OCI-LY7 (cell line): ENCODE results near the gene FCHO2.

ENCODE experiments used
- EZH2phosphoT487 ChIP-seq: fragments of 200-600 bp; sonication (generic); IDR thresholded peaks from 2 replicates; pipeline ENCODE4 v1.6.1; 2018; ENCODE audit warnings: low read depth, borderline replicate concordance, mild to moderate bottlenecking, mixed run types, antibody characterized with exemption, low read length, moderate library complexity, mixed read lengths
- TF ChIP-seq, protein P1 (sequence below): fragments of 200-600 bp; sonication (generic); conservative IDR thresholded peaks from 2 replicates; pipeline ENCODE4 v1.5.1; 2014; ENCODE audit warnings: mild to moderate bottlenecking, antibody characterized with exemption, low read length, moderate library complexity, mixed read lengths

DNA sequence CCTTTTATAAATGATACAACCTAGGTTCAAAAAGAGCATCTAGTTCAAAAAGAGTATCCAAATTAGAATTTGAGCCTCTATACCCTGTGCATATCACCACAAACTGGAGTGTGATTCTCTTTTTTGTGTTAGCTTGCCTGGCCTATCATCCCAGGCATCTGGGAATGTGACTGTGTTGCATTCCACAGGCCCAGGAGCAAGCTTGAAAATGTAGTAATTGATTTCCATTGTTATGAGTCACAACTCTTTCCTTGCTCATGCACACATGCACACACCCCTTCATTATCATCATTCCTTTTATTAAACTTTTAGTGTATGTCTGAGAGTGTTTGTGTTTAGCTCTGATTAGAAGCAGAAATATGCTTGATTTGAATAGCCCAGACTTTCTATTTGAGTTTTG, 75.2 kb downstream of the FCHO2 start:
- TF ChIP-seq, protein P1, sequence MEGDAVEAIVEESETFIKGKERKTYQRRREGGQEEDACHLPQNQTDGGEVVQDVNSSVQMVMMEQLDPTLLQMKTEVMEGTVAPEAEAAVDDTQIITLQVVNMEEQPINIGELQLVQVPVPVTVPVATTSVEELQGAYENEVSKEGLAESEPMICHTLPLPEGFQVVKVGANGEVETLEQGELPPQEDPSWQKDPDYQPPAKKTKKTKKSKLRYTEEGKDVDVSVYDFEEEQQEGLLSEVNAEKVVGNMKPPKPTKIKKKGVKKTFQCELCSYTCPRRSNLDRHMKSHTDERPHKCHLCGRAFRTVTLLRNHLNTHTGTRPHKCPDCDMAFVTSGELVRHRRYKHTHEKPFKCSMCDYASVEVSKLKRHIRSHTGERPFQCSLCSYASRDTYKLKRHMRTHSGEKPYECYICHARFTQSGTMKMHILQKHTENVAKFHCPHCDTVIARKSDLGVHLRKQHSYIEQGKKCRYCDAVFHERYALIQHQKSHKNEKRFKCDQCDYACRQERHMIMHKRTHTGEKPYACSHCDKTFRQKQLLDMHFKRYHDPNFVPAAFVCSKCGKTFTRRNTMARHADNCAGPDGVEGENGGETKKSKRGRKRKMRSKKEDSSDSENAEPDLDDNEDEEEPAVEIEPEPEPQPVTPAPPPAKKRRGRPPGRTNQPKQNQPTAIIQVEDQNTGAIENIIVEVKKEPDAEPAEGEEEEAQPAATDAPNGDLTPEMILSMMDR, result no peak
- TF ChIP-seq EZH2phosphoT487, result no peak
